ENCODE measurements around the gene ABCD1.
"Not testable (repeated sequence)": the region's sequence is repeated elsewhere in the genome, so short reads cannot be mapped to it uniquely, and the experiment has no call there.

ABCD1 gene

DNA sequence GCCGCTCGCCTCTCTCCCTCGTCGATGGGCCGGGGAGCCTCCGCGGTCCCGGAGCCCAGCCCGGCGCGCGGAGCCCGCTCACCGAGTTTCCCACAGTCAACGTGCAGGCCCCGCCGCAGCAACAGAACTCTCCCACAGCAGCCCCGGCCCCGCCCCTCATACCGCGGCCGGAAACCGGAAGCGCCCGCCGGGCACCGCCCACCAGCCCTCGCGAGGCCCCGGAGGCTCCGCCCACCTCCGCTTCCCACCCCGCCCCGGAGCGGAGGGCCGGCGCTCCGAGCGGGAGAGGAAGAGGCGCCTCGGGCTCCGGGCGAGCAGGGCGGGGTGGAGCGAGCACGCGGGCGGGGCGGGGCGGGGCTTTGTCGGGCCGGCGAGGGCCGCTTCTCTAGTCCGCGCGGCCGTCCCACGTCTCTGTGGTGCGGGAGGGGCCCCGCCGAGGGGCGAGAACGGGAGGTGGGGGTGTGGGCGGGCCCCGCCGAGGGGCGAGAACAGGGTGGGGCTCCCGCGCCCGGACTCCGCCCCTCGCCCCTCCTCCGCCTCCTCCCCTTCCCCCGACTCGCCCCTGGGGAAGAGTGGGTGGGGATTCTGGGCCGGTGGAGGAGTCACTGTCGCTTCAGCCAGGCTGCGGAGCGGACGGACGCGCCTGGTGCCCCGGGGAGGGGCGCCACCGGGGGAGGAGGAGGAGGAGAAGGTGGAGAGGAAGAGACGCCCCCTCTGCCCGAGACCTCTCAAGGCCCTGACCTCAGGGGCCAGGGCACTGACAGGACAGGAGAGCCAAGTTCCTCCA, at the start of gene ABCD1, which contains the start of gene BCAP31:
Gene ABCD1 (plus strand): TSS at position 605 of the 787 bp plus-strand sequence. CDS start 411 bp downstream, outside the sequence.
Gene BCAP31 (minus strand): TSS at position 136 of the 787 bp plus-strand sequence. CDS start 1,143 bp downstream, outside the sequence.
- DNase-seq: peak; percentile 84 to 87

DNA sequence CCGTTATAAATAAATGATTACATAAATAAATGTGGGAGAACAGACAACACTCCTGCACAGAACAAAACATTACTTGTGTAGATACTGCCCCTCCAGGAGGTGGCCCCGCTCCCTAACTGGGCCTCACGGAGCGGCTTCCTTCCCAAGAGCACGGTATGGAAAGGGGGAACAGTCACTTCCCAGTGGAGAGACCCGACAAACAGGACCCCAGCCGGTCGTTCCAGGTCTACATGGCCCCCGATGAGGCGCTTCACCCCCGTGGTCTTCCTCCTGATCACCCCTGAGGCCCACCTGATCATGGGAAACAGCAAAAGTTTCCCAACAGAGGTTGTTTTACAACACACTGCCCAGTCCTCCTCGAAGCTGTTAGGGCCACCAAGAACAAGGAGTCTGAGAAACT, 43.5 kb upstream of the ABCD1 start:
- no peak for DNase-seq

DNA sequence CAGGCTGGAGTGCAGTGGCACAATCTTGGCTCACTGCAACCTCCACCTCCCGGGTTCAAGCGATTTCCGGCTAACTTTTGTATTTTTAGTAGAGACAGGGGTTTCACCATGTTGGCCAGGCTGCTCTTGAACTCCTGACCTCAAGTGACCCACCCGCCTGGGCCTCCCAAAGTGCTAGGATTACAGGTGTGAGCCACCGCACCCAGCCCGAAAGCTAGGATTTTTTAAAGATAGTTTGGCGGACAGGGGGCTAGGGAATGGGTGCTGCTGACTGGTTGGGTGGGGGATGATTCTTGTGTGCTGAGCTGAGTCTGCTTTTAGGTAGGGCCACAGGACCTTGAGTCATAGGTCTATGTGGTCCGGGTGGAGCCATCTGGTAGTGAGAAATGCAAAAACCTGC, 41.2 kb upstream of the ABCD1 start:
- DNase-seq: not testable (repeated sequence)

DNA sequence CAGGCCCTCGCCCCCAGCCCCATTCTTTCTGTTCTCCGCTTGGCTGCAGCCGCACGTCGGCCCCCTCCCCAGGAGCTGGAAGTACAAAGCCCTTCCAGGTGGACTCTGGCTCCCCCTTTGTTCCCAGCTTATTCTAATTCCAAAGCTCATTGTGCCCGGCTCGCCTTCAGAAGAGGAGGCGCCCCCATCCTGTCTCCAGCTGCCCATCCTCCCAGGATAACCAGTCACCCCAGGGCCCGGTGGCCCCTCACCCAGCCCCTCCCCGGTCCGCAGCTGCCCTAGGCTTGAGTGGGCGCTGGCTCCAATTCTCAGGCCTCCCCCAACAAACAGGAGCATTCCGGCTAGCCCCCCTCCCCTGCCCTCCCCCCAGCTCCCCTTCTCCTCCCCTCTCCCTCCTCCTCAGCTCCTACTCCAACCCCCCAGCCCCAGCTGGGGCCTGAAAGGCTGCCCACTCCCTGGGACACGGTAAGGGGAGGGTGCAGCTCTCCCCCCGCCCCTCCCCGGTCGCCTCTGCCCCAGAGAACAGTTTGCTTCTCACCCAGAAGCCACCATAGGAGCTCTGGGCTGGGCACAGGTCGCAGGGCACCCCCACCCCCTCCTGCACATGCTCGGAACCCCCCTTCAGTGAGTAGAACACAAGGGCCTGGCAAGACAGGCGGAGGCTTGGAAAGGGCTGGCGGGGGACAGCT, 40.0 kb upstream of the ABCD1 start:
- DNase-seq: no peak

DNA sequence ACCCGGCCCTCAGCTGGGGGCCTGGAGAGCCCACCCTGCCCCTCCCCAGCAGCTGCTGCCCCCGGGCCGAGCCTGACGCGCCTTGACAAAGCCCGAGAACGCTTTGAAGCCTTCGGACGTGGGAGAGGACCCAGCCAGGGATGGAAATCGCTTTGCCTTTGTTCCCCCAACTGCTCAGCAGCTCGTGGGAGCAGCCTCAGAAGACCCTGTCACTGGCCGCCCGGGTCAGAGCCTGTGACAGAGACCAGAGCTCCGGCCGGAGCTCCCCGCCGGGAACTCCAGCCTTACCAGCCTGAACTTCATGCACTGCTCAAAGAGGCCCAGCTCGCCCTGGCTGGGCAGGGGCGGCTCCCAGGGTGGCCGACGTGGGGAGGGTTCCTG, 39.5 kb upstream of the ABCD1 start:
- DNase-seq: no peak

DNA sequence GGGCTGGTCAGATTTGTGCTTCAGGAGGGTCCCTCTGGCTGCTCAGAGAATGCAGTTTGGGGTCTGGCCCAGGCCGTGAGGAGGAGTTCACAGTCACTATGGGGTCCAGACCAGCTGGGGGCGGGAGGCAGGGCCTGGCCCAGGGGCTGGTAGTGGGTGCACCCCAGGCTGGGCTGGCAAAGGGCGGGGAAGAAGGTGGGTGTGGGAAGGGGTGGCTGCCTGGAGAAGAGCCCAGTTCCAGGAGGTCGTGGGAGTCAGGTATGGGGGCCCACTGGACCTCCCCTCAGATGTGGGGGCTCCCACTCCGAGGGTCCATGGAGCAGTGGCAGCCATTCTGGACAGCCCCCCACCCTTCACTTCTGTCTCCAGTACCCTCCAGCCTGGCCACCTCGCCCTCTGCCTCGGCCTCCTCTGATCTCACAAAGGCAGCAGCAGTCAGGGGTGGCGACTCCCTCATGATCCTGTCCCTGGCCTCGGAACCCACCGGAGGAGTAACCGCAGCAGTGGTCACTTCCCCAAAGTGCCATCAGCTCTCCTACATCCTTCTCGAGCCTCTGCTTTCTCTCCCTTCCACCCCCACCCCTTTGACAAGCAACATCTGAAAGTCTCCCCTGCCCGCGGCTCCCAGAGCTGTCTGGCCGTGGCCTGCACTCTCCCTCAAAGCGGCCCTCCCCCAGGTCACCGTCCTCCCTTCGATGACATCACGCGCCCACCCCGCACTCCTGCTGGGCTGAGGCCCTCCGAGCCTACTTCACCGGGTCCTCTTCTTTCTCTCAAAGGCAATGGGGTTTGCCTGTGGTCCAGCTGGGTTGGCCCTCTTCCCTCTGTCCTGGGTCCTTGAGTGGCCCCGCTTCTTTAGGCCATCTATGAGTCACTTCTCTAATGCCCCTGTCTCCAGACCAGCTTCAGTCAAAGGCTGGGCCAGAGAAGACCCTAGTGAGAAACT, 38.6 kb upstream of the ABCD1 start:
- no peak for DNase-seq

DNA sequence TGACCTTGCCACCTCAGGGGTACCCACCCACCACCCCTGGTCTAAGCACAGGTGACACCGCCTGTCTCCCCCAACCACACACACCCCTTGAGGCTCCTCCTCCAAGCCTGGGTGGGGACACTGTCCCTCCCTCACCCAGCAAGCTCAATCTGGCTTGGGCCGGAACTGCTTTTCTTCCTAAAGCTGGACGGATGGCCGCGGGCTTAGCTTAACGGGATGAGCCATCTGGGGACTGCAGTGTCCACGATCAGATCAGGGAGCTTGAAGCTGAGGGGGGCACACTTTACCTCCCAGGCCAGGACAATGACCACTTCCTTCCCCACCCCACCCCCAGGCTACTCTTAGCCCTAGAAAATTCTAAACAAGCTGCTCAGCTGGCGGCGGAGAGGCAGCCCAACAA, 37.9 kb upstream of the ABCD1 start:
- no peak for DNase-seq

DNA sequence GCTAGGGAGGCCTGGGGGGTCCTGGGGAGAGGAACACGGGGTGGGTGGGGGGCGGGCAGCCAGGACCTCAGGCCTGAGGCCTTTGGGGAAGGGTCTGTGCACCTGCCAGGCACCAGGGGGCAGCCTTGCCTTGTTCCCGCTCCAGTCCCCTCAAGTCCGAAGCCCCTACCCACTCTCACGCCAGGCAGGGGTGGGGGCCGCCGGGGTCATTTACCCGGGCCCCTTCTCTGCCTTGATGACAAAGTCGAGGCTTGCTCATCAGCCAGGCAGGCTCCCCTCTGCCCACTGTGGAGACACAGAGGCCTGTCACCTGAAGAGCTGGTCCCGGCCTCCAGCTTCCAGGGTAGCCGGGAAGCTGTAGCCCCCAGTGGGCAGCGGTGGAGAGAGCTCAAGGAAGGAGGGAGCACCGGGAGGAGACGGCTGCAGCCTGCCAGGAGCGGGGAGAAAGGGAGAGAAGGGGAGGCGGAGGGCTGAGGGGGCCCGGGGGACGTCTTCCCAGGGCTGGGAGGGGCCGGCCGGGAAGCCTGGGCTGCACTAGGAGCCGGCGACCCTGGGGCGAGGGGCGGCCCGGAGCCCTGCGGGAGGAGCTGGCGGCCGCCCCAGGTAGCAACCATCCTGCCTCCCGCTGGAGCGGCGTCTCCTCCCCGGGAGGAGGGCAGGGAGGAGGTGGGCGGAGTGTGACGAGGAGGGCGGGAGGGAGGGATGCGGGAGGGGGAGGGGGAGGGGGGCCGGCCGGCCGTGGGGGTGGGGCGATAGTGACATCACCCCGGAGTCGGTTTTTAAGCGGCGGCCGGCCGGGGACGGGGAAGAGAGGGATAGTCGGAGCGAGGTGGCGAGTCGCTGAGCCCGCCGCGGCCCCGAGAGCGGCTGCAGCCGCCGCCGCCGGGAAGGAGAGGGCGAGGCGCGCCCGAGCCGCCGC, 37.3 kb upstream of the ABCD1 start, which contains the start of gene SLC6A8:
Gene SLC6A8 (plus strand): TSS at position 806 of the 919 bp plus-strand sequence. CDS start 649 bp downstream, outside the sequence.
- DNase-seq: peak; percentile 38 to 44

DNA sequence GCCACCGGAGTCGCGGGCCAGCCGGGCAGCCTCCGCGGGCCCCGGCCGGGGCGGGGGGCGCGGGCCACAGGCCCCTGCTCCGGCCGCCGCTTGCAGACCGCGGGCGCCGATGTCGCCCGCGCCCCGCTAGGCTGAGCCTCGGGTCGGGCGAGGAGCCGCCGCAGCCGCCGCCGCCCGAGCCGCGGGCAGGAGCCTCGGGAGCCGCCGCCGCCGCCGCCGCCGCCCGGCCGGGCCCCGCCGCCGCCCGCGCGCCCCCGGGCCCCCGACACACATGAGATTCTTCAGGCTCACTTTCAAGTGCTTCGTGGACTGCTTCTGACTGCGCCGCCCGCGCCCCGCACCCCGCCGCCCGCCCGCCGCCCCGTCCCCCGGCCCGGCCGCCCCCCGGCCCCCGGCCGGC, 36.6 kb upstream of the ABCD1 start:
- DNase-seq: no peak

DNA sequence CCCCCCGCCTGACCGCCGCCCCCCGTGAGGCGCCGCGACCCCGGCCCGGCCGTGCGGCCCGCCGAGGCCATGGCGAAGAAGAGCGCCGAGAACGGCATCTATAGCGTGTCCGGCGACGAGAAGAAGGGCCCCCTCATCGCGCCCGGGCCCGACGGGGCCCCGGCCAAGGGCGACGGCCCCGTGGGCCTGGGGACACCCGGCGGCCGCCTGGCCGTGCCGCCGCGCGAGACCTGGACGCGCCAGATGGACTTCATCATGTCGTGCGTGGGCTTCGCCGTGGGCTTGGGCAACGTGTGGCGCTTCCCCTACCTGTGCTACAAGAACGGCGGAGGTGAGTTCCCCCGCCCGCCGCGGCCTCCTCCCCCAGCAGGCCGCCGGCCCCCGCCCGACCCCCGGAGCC, 36.1 kb upstream of the ABCD1 start:
- DNase-seq: no peak

DNA sequence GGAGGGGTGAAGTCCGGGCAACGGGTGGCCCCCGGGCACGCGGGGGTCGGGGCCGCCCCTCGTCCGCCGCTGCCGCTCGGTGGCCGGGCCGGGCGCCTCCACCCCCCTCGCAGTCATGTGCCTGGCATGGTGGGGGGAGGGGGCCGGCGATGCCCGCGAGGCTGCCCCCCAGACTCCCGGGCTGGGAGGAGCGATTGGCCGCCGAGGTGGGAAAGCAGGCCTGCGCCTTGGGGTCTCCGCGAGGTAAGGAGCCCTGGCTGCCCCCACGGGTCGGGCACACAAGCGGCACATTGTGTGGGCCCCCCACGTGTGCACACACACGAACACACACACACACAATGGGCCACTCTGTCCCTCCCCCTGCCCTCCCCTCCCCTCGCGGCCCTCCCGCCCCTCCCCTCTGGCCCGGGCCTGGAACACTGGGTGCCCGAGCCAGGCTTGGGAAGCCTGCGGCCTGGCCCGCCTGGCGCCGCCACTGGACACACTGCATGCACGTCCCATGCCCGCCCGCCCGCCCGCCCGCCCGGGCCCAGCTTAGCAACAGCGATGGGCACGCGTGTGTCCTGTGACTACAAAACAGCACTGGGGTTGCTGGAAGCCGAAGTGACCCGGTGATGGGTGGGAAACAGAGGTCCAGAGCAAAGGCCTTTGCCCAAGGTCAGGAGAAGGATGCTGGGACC, 35.6 kb upstream of the ABCD1 start:
- DNase-seq: no peak

DNA sequence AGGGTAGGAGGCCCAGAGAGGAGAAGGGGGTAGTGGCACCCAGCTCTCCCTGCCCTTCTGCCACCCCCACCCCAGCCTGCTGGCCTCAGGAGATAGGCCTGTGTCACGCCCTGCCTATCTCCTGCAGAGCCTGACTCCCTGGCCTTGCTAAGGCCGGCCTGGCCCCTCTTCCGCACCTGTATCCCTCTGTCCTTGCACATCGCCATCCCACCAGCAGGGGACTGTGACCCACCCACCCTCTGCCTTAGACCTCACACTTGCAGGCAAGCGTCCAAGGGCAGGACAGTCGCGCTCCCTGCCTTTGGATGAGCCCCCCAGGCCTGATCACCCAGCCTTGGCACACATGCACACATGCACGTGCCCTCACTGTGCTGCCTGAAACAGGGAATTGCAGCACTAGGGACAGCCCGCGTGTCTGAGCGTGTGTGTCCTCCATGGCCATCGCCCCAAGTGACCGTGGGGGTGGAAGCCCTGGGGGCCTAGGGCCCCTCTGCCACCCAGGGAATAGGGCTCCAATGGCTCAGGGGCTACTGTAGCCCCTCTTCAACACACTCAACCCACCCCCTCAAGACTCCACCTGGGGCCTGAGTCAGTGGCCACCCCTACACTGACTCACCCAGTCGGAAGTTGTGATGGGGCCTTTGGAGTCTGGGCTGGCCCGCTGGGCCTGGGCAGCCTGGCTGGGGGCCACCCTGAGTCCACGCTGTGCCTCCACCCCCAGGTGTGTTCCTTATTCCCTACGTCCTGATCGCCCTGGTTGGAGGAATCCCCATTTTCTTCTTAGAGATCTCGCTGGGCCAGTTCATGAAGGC, 34.8 kb upstream of the ABCD1 start:
- no peak for DNase-seq

DNA sequence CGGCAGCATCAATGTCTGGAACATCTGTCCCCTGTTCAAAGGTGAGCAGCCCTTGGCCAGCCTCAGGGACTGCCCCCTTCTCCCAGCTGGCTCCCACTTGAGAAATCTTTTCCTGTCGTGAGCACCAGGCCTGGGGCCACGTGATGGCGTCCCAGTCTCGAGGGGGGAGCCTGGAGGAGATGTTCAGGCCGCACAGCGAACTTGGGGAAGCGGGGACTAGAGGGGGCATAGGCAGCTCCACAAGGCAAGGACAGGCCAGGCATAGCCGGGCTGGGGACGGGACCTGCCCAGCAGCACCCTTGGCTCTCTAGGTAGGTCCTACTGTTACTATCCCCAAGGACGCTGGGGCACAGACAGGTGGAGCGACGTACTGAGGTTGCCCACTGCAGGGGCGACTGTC, 34.2 kb upstream of the ABCD1 start:
- DNase-seq: no peak

DNA sequence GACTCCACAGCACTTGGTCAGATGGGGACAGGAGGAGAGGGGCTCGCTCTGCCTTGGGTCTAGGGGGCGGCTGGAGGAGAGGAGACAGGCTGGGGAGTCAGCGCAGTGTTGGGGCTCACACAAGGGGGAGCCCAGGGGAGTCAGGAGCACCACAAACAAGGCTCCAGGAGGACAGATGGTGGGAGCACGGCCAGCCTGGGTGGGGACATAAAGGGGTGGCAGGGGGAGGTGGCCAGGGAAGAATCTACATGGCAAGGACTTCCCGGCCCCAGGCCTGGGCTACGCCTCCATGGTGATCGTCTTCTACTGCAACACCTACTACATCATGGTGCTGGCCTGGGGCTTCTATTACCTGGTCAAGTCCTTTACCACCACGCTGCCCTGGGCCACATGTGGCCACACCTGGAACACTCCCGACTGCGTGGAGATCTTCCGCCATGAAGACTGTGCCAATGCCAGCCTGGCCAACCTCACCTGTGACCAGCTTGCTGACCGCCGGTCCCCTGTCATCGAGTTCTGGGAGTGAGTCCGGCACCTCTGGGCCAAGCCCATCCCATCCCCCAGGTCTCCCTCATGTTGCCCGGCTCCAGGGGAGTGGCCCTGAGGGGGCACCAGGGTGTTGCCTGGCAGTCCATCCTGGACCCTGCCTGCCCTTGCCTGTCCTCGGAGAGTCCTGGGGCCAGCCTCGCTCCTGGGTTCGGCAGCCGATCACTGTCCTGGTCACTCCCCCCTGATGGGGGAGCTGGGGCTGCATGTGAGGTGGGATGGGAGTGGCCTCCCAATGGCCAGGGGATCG, 33.4 kb upstream of the ABCD1 start:
- DNase-seq: not testable (repeated sequence)

DNA sequence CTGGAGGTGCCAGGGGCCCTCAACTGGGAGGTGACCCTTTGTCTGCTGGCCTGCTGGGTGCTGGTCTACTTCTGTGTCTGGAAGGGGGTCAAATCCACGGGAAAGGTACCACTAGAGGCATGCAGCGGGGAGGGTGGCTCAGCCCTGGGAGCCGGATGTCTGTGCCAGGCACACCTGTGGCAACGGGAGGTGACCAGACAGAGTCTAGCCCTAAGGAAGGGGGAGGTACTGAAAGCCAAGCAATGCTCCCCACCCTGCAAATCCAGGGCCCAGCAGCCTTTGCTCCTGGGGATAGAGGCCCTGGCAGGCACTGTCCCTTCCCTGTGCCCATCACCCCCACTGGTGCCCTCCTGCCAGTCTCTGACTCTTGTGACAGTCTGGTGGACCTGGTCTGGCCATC, 32.7 kb upstream of the ABCD1 start:
- DNase-seq: no peak

DNA sequence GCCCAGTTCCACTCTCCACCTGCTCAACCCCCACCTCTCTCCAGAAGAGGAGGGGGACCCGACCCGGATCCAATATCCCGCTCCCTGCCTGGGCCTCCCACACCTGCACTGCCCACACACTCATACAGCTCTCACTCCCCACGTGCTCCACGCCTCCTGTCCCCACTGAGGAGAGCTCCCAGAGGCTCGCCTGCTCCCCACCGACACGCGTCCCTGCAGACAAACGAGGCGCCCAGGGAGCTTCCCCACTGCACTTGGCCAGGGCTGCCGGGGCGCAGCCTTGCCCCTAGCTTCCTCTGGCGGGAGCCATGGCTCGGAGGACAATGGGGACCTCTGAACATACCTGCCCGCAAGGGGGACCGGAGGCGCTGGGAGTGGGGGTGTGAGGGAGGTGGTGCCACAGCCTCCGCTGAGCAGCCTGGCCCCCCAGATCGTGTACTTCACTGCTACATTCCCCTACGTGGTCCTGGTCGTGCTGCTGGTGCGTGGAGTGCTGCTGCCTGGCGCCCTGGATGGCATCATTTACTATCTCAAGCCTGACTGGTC, 32.0 kb upstream of the ABCD1 start:
- DNase-seq: no peak

DNA sequence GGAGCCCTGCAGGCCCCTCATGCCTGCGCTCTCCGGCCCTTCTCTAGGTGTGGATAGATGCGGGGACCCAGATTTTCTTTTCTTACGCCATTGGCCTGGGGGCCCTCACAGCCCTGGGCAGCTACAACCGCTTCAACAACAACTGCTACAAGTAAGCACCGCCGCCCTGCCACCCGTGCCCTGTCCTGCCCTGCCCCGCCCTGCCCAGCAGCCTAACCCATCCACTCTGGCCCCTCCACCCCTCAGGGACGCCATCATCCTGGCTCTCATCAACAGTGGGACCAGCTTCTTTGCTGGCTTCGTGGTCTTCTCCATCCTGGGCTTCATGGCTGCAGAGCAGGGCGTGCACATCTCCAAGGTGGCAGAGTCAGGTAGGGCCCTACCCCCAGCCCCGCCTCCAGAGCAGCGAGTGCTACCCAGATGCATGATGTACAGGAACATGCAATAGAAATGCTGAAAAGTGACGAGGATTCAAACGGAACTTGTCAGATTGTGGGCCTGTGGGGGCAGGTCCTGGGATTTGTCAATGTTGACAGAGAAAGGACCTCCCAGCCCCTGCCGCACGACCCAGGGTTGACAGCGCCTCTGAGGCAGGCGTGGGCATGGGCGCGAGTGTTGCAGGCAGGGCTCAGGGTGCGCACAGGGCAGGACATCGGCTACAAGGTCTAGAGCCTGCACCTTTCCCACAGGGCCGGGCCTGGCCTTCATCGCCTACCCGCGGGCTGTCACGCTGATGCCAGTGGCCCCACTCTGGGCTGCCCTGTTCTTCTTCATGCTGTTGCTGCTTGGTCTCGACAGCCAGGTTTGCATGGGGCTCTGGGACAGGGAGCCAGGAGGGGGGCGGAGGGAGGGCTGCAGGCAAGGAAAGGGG, 31.2 kb upstream of the ABCD1 start:
- no peak for DNase-seq

DNA sequence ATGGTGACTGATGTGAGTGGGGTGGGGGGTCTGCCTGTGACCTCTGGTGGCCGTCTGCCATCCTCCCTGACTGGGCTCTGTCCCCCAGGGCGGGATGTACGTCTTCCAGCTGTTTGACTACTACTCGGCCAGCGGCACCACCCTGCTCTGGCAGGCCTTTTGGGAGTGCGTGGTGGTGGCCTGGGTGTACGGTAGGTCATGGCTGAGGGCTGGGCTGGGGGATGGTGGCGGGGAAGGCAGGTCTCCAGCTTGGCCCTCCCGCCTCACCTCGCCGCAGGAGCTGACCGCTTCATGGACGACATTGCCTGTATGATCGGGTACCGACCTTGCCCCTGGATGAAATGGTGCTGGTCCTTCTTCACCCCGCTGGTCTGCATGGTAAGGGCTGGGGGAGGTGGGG, 30.4 kb upstream of the ABCD1 start:
- not testable (repeated sequence) for DNase-seq

All from activated CD4-positive, alpha-beta T cell treated with anti-CD3 and anti-CD28 coated beads for 4 hours (primary cell).